Vagina (tissue), 2 donors: ENCODE measurements around the gene GPRC5C.

Source experiments
- POLR2A ChIP-seq, 2 donors: fragments of 450-650 bp; IDR thresholded peaks; one replicate each; pipeline ENCODE4 v1.6.1; 2017; ENCODE audit warnings: antibody characterized with exemption in 2 of 2, mild to moderate bottlenecking in 2 of 2, moderate library complexity in 2 of 2
- TF ChIP-seq, protein P1 (sequence below), 3 experiments: fragments of 450-650 bp in 2 of 3; fragments of 200-600 bp in 1 of 3; sonication (generic) in 1 of 3; IDR thresholded peaks; one replicate each; pipeline ENCODE4 v1.5.1; 2017 to 2019; ENCODE audit warnings: antibody characterized with exemption in 3 of 3, mild to moderate bottlenecking in 2 of 3, moderate library complexity in 2 of 3

DNA sequence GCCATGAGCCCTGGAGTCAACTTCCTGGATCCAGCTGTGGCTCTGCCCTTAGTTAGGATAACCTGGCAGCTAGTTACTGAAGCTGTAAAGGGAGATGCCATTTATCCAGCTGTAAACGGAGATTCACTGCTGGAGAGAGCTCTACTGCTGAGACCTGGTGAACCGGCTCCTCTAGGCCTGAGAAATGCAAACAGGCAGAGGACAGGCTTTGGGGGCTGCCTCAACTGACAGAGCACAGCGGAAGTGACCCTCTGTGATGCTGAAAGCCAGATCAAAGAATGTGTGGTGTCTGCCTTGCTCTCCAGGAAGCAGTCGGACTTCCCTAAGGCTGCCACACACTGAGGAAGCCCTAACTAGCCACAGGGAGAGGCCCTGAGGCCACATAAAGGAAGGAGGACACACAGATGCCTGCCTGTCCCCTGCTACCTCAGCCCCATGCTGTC lies 21.9 kb upstream of the GPRC5C start:
- TF ChIP-seq, protein P1, sequence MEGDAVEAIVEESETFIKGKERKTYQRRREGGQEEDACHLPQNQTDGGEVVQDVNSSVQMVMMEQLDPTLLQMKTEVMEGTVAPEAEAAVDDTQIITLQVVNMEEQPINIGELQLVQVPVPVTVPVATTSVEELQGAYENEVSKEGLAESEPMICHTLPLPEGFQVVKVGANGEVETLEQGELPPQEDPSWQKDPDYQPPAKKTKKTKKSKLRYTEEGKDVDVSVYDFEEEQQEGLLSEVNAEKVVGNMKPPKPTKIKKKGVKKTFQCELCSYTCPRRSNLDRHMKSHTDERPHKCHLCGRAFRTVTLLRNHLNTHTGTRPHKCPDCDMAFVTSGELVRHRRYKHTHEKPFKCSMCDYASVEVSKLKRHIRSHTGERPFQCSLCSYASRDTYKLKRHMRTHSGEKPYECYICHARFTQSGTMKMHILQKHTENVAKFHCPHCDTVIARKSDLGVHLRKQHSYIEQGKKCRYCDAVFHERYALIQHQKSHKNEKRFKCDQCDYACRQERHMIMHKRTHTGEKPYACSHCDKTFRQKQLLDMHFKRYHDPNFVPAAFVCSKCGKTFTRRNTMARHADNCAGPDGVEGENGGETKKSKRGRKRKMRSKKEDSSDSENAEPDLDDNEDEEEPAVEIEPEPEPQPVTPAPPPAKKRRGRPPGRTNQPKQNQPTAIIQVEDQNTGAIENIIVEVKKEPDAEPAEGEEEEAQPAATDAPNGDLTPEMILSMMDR (IDR thresholded peaks at IDR 0.05), result no peak
- no peak for TF ChIP-seq POLR2A (IDR thresholded peaks at IDR 0.05)
